H1 (cell line): ENCODE results near the gene KLHL14. TPM values are rescaled to one million over a fixed set of nuclear protein-coding genes. Genes with fewer than 3 reads are reported as not detected.

Experiments
- CTCF ChIA-PET: fragments of 300-600 bp; sonication (Branson Sonifier 250); formaldehyde crosslinking; loops from one replicate; lab custom pipeline; 2021; ENCODE audit not compliant: partially characterized antibody; lab: Charles Lee
- POLR2A ChIA-PET: fragments of 300-600 bp; sonication (Branson Sonifier 250); formaldehyde crosslinking; loops from one replicate; lab custom pipeline; 2021; ENCODE audit warnings: inconsistent platforms; ENCODE audit not compliant: partially characterized antibody; lab: Charles Lee
- DNase-seq, 2 experiments: peaks; one replicate each; pipeline versions ENCODE4 v3.0.0 to v3.0.0-alpha.2; 2010 to 2022; ENCODE audit warnings: low spot score in 2 of 2, low read depth in 1 of 2, mixed read lengths in 1 of 2
- FAIRE-seq: peaks from 2 replicates; lab custom pipeline; 2011; peaks lifted over from hg19 to GRCh38; lab: Jason Lieb, UNC
- H2AFZ ChIP-seq: 2 replicates; pipeline ENCODE4 v1.8.1; 2012; ENCODE audit warnings: low read length, inconsistent platforms
- H2AK5ac ChIP-seq: 2 replicates; pipeline ENCODE4 v1.6.1; 2013; ENCODE audit warnings: low read depth, low read length
- H2BK120ac ChIP-seq: replicated peaks from 2 replicates; pipeline ENCODE3; 2013; ENCODE audit warnings: low read depth, low read length, inconsistent platforms
- H2BK12ac ChIP-seq: 2 replicates; pipeline ENCODE4 v1.6.1; 2013; ENCODE audit warnings: low read depth, low read length
- H2BK15ac ChIP-seq: 2 replicates; pipeline ENCODE4 v1.6.1; 2013; ENCODE audit warnings: low read length
- H2BK20ac ChIP-seq: 2 replicates; pipeline ENCODE4 v1.6.1; 2013; ENCODE audit warnings: low read length
- H2BK5ac ChIP-seq: 2 replicates; pipeline ENCODE4 v1.6.1; 2013; ENCODE audit warnings: low read depth, low read length
- H3K14ac ChIP-seq: 2 replicates; pipeline ENCODE4 v1.6.1; 2013; ENCODE audit warnings: inconsistent platforms; ENCODE audit not compliant: insufficient read length
- H3K18ac ChIP-seq: 2 replicates; pipeline ENCODE4 v1.6.1; 2013; ENCODE audit warnings: low read length; ENCODE audit errors: extremely low read depth
- H3K23ac ChIP-seq: 2 replicates; pipeline ENCODE4 v1.6.1; 2013; ENCODE audit warnings: inconsistent platforms; ENCODE audit not compliant: insufficient read length
- H3K23me2 ChIP-seq: 2 replicates; pipeline ENCODE4 v1.6.1; 2013; ENCODE audit warnings: low read depth, low read length
- H3K27ac ChIP-seq: 2 replicates; pipeline ENCODE4 v1.6.1; 2011; ENCODE audit warnings: low read depth, low read length, inconsistent platforms
- H3K27me3 ChIP-seq, 4 experiments: replicated peaks in 1 of 4; 1 replicate in 1 of 4; 2 replicates in 3 of 4; pipeline versions ENCODE4 v1.6.1 to v1.8.1; 2011 to 2013; ENCODE audit warnings: low read length in 3 of 4, mild to moderate bottlenecking in 3 of 4, inconsistent platforms in 2 of 4, mixed read lengths in 2 of 4, moderate library complexity in 1 of 4; ENCODE audit not compliant: control insufficient read depth in 3 of 4, insufficient read depth in 3 of 4; ENCODE audit errors: extremely low read depth in 1 of 4
- H3K36me3 ChIP-seq, 4 experiments: 2 replicates each; pipeline versions ENCODE4 v1.6.1 to v1.8.1; 2011 to 2013; ENCODE audit warnings: mild to moderate bottlenecking in 4 of 4, low read length in 3 of 4, moderate library complexity in 2 of 4, control low read depth in 1 of 4, inconsistent platforms in 1 of 4; ENCODE audit not compliant: insufficient read depth in 4 of 4, control insufficient read depth in 2 of 4
- H3K4ac ChIP-seq: replicated peaks from 2 replicates; pipeline ENCODE3; 2013; ENCODE audit warnings: low read length, low read depth, mixed read lengths, inconsistent platforms; ENCODE audit not compliant: insufficient read length
- H3K4me1 ChIP-seq, 4 experiments: replicated peaks in 1 of 4; 1 replicate in 1 of 4; 2 replicates in 3 of 4; pipeline versions ENCODE4 v1.6.1 to v1.8.1; 2011 to 2013; ENCODE audit warnings: low read length in 3 of 4, inconsistent platforms in 2 of 4, mixed read lengths in 1 of 4; ENCODE audit not compliant: insufficient read depth in 4 of 4, control insufficient read depth in 3 of 4
- H3K4me2 ChIP-seq, 2 experiments: 2 replicates each; pipeline versions ENCODE4 v1.6.1 to v1.8.1; 2011 to 2013; ENCODE audit warnings: low read depth in 2 of 2, low read length in 2 of 2, control low read depth in 1 of 2, inconsistent platforms in 1 of 2, mild to moderate bottlenecking in 1 of 2; ENCODE audit not compliant: insufficient read depth in 1 of 2
- H3K4me3 ChIP-seq, 4 experiments: fragments of 200-600, 300-600 bp in 1 of 4; sonication (generic), shearing (Covaris generic), sonication (Bioruptor Twin) in 1 of 4; 2 replicates each; pipeline versions ENCODE4 v1.5.1 to v1.8.1; 2011 to 2016; ENCODE audit warnings: low read length in 4 of 4, low read depth in 3 of 4, control low read depth in 2 of 4, inconsistent platforms in 2 of 4, mild to moderate bottlenecking in 2 of 4, mixed read lengths in 1 of 4, moderate library complexity in 1 of 4; ENCODE audit not compliant: insufficient read depth in 2 of 4; ENCODE audit errors: extremely low read depth in 1 of 4
- H3K56ac ChIP-seq: replicated peaks from 2 replicates; pipeline ENCODE3; 2013; ENCODE audit warnings: low read depth, mild to moderate bottlenecking, mixed read lengths, low read length, inconsistent platforms; ENCODE audit not compliant: insufficient read length
- H3K79me1 ChIP-seq: 2 replicates; pipeline ENCODE4 v1.6.1; 2013; ENCODE audit warnings: low read depth, low read length, control low read depth
- H3K79me2 ChIP-seq, 2 experiments: 2 replicates each; pipeline versions ENCODE4 v1.6.1 to v1.8.1; 2012 to 2013; ENCODE audit warnings: low read length in 2 of 2, mild to moderate bottlenecking in 2 of 2, inconsistent platforms in 1 of 2; ENCODE audit not compliant: insufficient read depth in 2 of 2, control insufficient read depth in 1 of 2
- H3K9ac ChIP-seq, 4 experiments: replicated peaks in 1 of 4; 1 replicate in 1 of 4; 2 replicates in 3 of 4; pipeline versions ENCODE4 v1.6.1 to v1.8.1; 2011 to 2013; ENCODE audit warnings: low read depth in 3 of 4, low read length in 3 of 4, control low read depth in 2 of 4, mild to moderate bottlenecking in 2 of 4, moderate library complexity in 2 of 4, inconsistent platforms in 1 of 4; ENCODE audit errors: extremely low read depth in 1 of 4
- H3K9me3 ChIP-seq, 2 experiments: 2 replicates each; pipeline versions ENCODE4 v1.6.1 to v1.8.1; 2012 to 2013; ENCODE audit warnings: mild to moderate bottlenecking in 2 of 2, moderate library complexity in 2 of 2, control low read depth in 1 of 2, inconsistent platforms in 1 of 2, low read depth in 1 of 2, low read length in 1 of 2, mixed read lengths in 1 of 2; ENCODE audit not compliant: insufficient read depth in 2 of 2
- H4K20me1 ChIP-seq, 2 experiments: replicated peaks in 1 of 2; 2 replicates each; pipeline versions ENCODE3 to v1.8.1; 2011 to 2013; ENCODE audit warnings: inconsistent platforms in 2 of 2, low read length in 2 of 2, mild to moderate bottlenecking in 1 of 2; ENCODE audit not compliant: insufficient read depth in 2 of 2, control insufficient read depth in 1 of 2
- H4K5ac ChIP-seq: 2 replicates; pipeline ENCODE4 v1.6.1; 2013; ENCODE audit warnings: low read length, low read depth, mixed read lengths, inconsistent platforms; ENCODE audit not compliant: insufficient read length
- H4K8ac ChIP-seq: 2 replicates; pipeline ENCODE4 v1.8.0; 2013; ENCODE audit warnings: mild to moderate bottlenecking, moderate library complexity, low read length, inconsistent platforms; ENCODE audit not compliant: insufficient read depth; ENCODE audit errors: extremely low read depth
- H4K91ac ChIP-seq: replicated peaks from 2 replicates; pipeline ENCODE3; 2013; ENCODE audit warnings: low read length, mixed read lengths, inconsistent platforms; ENCODE audit not compliant: insufficient read length
- CREB1 ChIP-seq: IDR thresholded peaks from 2 replicates; pipeline ENCODE4 v1.6.1; 2012; ENCODE audit warnings: inconsistent platforms
- CTBP2 ChIP-seq: IDR thresholded peaks from 2 replicates; pipeline ENCODE4 v1.7.0; 2011; ENCODE audit warnings: borderline replicate concordance, mild to moderate bottlenecking, moderate library complexity, mixed read lengths, low read length; ENCODE audit not compliant: insufficient read depth, insufficient read length
- HDAC2 ChIP-seq, 2 experiments: fragments of 300-600 bp in 1 of 2; sonication (generic) in 1 of 2; IDR thresholded peaks; 2 replicates each; pipeline ENCODE4 v1.6.1; 2011 to 2012; ENCODE audit warnings: low read depth in 2 of 2, low read length in 2 of 2, mild to moderate bottlenecking in 2 of 2, moderate library complexity in 2 of 2, borderline replicate concordance in 1 of 2, inconsistent platforms in 1 of 2
- MAX ChIP-seq: IDR thresholded peaks from 2 replicates; pipeline ENCODE4 v1.6.1; 2012; ENCODE audit warnings: inconsistent platforms
- NANOG ChIP-seq: IDR thresholded peaks from 2 replicates; pipeline ENCODE4 v1.6.1; 2011; ENCODE audit warnings: low read length, low read depth, mild to moderate bottlenecking, inconsistent platforms; ENCODE audit not compliant: insufficient read depth, poor library complexity, severe bottlenecking
- SP1 ChIP-seq: IDR thresholded peaks from 2 replicates; pipeline ENCODE4 v1.6.1; 2011; ENCODE audit warnings: low read depth, low read length
- SUZ12 ChIP-seq: fragments of 200-600 bp; sonication (generic); IDR thresholded peaks from 2 replicates; pipeline ENCODE4 v1.6.1; 2012; ENCODE audit warnings: mild to moderate bottlenecking, inconsistent platforms, low read length, moderate library complexity, mixed read lengths
- TEAD4 ChIP-seq: IDR thresholded peaks from 2 replicates; pipeline ENCODE4 v1.6.1; 2012; ENCODE audit warnings: low read depth, low read length, inconsistent platforms, mixed read lengths
- WGBS, 2 experiments: shearing (Covaris generic) in 1 of 2; methylation state at CpG; one replicate each; pipeline versions ENCODE4 v1.1.6 to v1.1.7; 2013 to 2015; ENCODE audit warnings: low lambda C conversion rate in 2 of 2, mixed read lengths in 2 of 2, inconsistent platforms in 1 of 2, low coverage in 1 of 2, missing lambda C conversion rate in 1 of 2; ENCODE audit not compliant: insufficient replicate concordance in 2 of 2, insufficient coverage in 1 of 2, insufficient read length in 1 of 2; ENCODE audit errors: extremely low coverage in 1 of 2, missing lambda C conversion rate in 1 of 2; 5-methylcytosine and 5-hydroxymethylcytosine counted together
- polyA plus RNA-seq, 7 experiments: library from polyadenylated mRNA; depleted of rRNA in 3 of 7; stranded (reverse) in 5 of 7; unstranded in 2 of 7; fragments of >200 nt in 5 of 7; fragments of 200-250 nt in 2 of 7; gene quantifications; 1 replicate in 5 of 7; 2 replicates in 1 of 7; 4 replicates in 1 of 7; pipeline versions ENCODE4 v1.2.1 to v1.2.3, GENCODE V29; 2011 to 2013; ENCODE audit warnings: missing spikeins in 2 of 7, mixed read lengths in 2 of 7
- total RNA-seq: library from RNA; stranded (reverse); fragmentation: NEBNext Ultra II Directional; extraction: Animal tissue kit (Norgen Biotek cat#: 25700); gene quantifications from 2 replicates; pipeline ENCODE4 v1.2.1, GENCODE V29; 2021
- TF ChIP-seq, protein P1 (sequence below), 3 experiments: IDR thresholded peaks; 1 replicate in 2 of 3; 2 replicates in 1 of 3; pipeline versions ENCODE4 v1.5.1 to v1.6.1; 2011; ENCODE audit warnings: low read length in 3 of 3, mild to moderate bottlenecking in 3 of 3, inconsistent platforms in 2 of 3, low read depth in 1 of 3, moderate library complexity in 1 of 3; ENCODE audit not compliant: insufficient read depth in 1 of 3; ENCODE audit errors: control extremely low read depth in 1 of 3

The KLHL14 gene
- total and polyA plus RNA-seq, 2 of the 8 experiments (the other 6 are each of a cell fraction or from before 2014, with no cell fraction given) = 1.1 to 1.2 TPM

DNA sequence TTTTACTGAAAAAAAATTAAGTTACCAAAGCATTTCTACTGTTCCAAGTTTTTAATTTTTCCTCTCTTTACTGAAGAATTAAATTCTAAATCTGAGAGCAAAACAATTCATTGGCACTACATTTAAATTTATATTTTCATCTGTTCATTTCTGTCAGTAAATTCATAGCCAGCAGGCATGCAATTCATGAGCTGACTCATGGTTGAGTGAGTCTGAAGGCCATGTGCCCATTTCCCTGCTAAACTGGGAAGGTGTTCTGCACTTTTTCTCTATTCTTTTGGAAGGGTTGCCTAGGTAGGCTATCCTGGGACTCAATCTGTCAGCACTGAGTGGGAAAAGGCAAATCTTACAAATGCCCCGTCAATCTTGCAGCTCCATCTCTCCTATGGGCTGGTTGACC lies 88.7 kb downstream of the KLHL14 start:
- Histone ChIP-seq H3K18ac (no peak overlapping the region), H4K8ac (no peak overlapping the region), H3K56ac (no peak overlapping the region), H4K20me1 (no peaks in the 10 kb centered on the region), H2BK15ac (no peak overlapping the region), H3K23ac (no peak overlapping the region), H3K79me2 (no peaks in the 10 kb centered on the region), H3K79me1 (no peaks in the 10 kb centered on the region), H4K91ac (no peak overlapping the region), H2AK5ac (no peak overlapping the region), H3K27ac (no peak overlapping the region), H3K4me1 (no peaks in the 10 kb centered on the region), H3K9ac (no peak overlapping the region), H3K14ac (no peak overlapping the region), H3K4ac (no peak overlapping the region), H3K36me3 (no peaks in the 10 kb centered on the region), H3K4me3 (no peak overlapping the region), H2BK120ac (no peak overlapping the region), H4K5ac (no peak overlapping the region), H3K27me3 (no peaks in the 10 kb centered on the region), H2AFZ (no peak overlapping the region), H3K9me3 (no peaks in the 10 kb centered on the region), H2BK5ac (no peak overlapping the region), H3K4me2 (no peak overlapping the region), H2BK20ac (no peak overlapping the region), H3K23me2 (no peaks in the 10 kb centered on the region), H2BK12ac (no peak overlapping the region)
- POLR2A ChIA-PET = no interaction called here
- CTCF ChIA-PET = interaction anchor here (0.7 to 3.2 kb wide), 8 partner anchors 9 to 282 kb away, joined by 3 to 11 read pairs (median 4); no protein-coding TSS in a partner anchor
- WGBS, 2 experiments = 100% methylated on average over 1 of the region's 1 CpG; no CpG with 5 or more reads in 1 of the 2 experiments
- FAIRE-seq (no peak), DNase-seq (no peak)
- no peak for TF ChIP-seq HDAC2 (IDR thresholded peaks at IDR 0.05; ENCODE audit: borderline replicate concordance in 1 of 2, low read depth in 2 of 2, low read length in 2 of 2)
- no peak for TF ChIP-seq CREB1
- TF ChIP-seq SP1 = no peak
- no peak for TF ChIP-seq TEAD4
- no peak for TF ChIP-seq NANOG
- no peak for TF ChIP-seq MAX
- TF ChIP-seq SUZ12 = no peak
- TF ChIP-seq, protein P1, sequence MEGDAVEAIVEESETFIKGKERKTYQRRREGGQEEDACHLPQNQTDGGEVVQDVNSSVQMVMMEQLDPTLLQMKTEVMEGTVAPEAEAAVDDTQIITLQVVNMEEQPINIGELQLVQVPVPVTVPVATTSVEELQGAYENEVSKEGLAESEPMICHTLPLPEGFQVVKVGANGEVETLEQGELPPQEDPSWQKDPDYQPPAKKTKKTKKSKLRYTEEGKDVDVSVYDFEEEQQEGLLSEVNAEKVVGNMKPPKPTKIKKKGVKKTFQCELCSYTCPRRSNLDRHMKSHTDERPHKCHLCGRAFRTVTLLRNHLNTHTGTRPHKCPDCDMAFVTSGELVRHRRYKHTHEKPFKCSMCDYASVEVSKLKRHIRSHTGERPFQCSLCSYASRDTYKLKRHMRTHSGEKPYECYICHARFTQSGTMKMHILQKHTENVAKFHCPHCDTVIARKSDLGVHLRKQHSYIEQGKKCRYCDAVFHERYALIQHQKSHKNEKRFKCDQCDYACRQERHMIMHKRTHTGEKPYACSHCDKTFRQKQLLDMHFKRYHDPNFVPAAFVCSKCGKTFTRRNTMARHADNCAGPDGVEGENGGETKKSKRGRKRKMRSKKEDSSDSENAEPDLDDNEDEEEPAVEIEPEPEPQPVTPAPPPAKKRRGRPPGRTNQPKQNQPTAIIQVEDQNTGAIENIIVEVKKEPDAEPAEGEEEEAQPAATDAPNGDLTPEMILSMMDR (IDR thresholded peaks at IDR 0.05; ENCODE audit: control extremely low read depth in 1 of 3, insufficient read depth in 1 of 3, low read depth in 1 of 3, low read length in 3 of 3) = no peak
- TF ChIP-seq CTBP2 = no peak
